Stimulated activated CD8-positive, alpha-beta memory T cell treated with anti-CD3 and anti-CD28 coated beads, Interleukin-7, amount 100 ng/mL, for 4 hours (primary cell): Measurements from ENCODE around the gene NR2F6.

ENCODE experiments used
- DNase-seq, 2 donors: peaks; one replicate each; pipeline ENCODE4 v3.0.0-alpha.2; 2020; ENCODE audit warnings: low read depth in 2 of 2

NR2F6 gene

DNA sequence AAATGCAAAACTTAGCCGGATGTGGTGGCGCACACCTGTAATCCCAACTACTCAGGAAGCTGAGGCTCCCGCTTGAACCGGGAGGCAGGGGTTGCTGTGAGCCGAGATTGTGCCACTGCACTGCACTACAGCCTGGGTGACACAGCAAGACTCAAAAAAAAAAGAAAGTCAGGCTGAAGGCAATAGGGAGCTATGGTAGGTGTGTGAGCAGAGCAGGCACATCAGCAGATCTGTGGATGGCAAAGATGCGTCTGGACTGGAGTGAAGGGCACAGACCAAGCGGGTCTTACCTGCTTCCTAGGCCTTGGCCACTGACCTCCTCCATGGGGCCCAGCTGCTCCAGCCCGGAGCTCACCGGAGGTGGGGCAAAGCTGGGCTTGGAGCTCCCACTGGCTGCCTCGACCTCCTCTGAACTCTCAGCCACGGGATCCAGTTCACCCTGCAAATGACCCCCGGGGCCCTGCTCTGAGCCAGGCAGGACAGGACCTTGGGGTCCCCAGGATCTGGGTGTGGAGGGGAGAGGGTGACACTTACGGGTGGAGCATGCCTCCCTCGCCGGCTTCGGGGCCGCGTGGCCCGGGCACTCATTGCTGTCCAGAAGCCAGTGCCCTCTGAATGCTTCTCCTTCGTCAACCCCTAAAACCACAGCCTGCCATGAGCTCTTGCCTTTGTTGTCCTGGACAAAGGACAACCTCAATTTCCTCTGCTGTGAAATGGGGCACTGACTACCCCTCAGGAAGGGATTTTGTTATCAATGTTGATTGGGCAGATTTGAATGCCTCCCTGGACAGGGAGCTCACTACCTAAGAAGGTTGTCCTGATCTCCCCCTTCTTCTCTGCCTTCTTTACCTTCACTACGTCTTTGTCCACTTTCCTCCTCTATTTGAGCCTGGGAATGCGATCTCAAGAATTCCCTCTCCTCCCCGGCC lies 18.3 kb upstream of the NR2F6 start:
- no peak for DNase-seq

- no peak for DNase-seq
Measured at GRCh38 chr19:17262557-17262956, 16.8 kb upstream of the NR2F6 start.

DNA sequence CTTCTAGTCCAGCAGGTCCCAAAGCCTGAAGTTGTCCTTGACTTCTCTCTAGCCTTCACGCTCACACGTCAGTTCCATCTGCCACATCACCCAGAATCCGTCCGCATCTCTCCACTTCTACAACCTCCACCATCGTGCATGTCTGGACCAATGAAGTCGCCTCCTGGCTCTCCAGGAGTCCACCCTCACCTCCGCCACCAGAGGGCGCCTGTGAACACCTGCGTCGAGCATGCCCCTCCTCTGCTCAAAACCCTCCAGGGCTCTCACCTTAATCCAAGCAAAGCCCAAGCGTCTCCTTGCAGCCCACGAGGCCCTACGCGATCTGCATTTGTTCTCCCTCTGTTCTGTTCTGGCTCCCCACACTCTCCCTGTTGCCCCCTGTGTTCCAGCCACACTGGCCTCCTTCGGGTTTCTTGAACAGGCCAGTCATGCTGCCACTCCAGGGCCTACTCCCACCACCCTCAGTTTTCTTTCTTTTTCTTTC lies 15.2 kb upstream of the NR2F6 start:
- DNase-seq = peak; percentile 75 to 76

GRCh38 chr19:17259934-17260333 lies 14.2 kb upstream of the NR2F6 start:
- DNase-seq = no peak

DNA sequence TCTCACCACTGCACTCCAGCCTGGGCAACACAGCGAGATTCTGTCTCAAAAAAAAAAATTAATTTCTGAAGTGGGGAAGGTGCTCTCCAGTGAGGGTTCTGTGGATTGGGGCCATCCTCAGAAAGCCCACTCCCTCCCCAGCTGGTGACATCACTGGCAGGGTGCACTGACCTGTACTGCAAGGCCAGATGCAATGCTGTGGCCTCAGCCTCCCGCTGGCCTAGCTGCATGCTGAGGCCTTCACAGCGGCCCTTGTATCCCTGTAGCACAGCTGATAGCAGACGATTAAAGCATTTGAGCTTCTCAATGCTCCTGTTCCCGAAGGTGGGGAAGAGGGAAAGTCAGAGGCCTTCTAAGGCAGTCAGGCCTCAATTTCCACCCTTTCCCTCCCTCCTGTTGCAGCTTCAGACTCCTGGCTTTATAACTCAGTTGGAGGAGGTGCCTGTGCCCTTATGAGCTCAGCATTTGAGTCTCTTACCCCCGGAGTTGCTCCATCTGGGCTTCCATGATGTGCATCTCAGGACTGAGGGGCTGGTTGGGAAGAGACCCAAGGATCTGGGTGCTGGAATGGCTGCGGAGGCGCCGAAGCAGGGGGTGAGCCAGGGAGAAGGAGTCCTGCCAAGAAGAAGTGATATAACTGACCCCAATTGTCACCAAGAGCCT lies 13.5 kb upstream of the NR2F6 start:
- no peak for DNase-seq

DNA sequence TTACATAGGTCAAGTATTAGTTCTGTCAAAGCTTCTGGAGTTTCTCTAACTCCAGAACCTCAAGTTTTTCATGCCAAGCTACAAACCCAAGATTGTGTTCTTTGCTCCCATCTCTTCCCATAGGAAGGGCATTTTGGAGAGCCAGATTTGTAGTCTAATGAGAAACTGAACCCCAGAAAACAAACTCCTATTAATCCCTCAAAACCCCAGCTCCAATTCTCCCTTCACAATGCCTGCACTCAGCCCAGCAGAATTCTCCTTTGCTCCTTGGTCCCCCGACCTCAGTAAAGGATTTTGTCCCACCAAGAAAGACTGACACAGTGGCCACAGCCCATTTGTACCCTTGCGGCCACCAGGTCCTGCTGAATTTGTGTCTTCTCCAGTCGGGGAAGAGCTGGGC lies 10.4 kb upstream of the NR2F6 start:
- DNase-seq = no peak

DNA sequence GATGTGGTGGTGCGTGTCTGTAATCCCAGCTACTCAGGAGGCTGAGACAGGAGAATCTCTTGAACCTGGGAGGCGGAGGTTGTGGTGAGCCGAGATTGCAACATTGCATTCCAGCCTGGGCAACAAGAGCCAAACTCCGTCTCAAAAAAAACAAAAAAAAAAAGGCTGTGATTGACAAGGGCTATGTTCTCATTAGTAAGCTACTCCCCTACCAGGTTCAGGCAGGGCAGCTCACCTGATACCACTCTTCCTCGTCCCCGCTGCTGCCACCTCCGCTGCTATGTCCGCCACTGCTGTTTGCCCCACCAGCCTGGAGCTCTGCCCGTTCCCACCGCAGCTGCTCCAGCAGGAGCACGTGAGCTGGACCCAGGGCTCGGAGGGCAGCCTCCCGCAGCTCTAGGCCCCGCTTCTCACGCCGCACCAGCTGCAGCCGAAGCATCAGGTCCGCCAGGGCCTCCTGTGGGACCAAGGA lies 9.5 kb upstream of the NR2F6 start:
- no peak for DNase-seq

GRCh38 chr19:17254636-17255035 lies 8.9 kb upstream of the NR2F6 start:
- no peak for DNase-seq

DNA sequence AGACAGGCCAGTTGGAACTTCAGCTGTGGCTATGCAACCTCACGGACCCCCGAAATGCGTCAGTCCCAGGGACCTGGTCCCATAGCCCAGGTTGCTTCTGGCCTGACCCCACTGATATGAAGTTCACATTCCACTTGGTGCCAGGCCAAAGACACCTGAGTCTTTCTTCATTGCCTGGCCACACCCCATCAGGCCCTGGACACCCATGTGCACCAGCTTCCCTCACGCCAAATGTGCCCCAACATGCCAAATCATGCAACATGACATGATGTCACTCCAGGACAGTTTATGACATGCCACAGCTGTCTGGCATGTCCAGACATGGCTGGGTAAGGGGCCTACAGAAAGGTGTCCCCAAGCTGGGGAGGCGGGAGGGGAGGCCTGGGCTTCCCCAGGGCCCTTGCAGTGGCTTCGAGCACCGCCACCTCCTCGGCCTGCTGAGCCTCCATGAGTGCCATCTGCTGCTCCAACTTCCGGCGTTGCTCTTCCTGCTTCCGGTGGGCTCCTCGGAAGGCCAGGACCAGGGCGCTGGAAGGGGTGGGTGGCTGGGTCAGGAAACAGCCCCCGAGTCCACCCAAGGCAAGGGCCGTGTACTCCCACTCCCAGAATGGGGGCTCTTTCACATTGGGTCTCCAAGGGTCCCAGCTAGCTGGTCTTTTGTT lies 4.3 kb upstream of the NR2F6 start:
- no peak for DNase-seq

GRCh38 chr19:17248011-17248776 lies 2.5 kb upstream of the NR2F6 start:
- no peak for DNase-seq

DNA sequence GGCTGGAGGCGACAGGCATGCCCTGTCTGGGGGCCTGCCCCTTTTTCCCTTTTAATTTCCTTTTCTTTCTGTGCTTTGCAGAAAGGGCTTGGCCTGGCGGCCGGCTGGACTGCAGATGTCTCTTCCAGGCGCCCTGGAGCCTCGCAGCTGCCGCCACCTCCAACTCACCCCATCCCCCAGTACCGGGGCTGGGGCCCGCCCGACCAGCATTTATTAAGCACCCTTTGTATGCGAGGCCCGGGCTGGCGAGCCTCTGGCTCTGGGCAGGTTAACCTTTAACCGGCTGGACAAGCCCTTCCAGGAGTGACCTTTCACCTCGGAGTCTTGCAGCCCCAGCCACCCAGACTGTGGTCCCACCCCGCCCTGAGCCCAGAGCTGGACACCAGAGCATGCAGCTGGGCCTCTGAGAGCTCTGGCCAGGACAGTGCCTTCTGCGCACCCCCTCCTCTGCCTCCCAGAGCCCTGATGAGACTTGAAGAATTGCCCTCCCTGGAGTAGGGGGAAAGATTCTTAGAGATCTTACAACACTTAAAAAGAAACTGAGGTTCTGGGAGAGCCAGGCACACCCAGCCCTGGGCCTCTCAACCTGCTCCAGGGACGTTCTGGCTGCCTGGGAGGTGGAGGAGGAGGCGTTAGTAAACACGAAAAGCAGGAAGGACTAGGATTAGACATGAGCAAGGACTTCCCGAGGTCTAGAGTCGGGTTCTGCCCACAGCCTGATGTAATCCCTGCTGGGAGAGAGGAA lies 1.1 kb upstream of the NR2F6 start:
- DNase-seq = no peak

DNA sequence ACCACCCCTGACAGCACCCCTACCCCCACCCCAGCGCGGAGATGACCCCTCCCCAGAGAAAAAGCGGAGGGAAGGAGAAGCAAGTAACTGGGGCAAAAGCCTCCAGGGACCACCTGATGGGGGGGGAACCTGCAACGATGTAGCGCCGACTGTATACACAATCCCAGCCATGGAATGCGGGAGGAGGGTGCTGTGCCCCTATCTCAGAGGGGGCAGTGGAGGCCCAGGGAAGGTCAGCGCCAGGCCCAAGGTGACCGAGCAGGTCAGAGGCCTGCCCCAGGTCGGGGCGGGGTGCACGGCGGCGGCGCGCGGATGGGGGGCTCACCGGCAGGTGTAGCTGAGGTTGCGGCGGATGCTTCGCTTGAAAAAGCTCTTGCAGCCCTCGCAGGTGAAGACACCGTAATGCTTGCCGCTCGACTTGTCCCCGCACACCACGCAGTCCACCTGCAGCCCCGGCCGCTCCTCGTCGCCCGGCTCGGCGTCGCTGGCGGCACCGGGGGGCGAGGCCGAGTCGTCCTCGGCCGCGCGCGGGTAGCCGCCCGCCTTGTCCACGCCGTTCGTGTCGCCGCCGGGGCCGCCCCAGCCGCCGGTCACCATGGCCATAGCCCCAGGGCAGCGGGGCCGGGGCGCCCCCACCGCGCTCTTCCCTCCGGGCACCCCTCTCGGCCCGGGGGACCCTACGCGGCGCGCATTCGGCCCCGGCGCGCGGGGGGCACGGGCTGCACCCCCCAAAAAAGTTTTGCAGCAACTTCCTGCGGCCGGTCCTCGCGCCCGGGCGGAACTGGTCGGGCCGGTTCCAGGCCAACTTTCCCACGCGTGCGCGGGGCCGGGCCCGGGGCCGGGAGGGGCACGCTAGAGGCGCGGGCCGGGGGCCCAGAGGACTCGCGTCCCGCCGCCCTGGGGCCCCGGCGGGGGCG lies 843 bp downstream of the NR2F6 start:
- DNase-seq = no peak

DNA sequence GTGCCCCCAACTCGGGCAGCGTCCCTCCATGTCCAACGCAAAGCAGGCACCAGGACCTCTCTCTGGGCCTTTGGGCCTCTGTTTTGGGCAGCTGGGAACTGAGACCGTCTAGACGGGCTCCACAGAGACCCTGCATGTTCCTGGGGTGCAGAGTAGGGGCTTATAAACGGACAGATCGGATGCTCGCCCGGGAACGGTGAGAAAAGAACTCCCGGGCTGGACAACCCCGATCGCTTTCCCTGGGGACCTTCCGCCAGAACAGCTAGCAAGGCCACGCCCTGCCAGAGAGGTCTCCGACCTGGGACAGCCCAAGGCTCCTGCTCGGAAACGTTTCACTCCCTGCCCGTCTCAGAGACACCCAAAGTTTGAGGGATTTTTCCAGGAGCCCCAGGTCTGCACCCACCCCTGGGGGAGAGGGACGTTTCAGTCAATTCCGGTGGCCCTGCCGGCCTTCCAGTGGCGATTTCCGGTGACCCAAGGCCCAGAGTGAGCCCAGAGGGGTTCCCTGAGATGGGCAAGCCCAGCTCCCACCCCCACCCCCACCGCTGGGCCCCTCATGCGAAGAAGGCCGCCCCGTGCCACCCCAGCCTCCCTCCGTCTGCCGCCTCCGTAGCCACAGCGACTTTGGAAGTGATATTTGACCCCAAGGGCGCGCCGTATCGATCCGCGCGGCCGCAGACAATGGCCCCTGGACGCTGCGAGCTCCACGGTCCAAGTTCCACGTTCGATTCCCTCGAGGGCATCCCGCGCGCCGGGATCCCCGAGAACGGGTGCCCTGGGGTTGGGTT lies 1.7 kb downstream of the NR2F6 start:
- no peak for DNase-seq

DNA sequence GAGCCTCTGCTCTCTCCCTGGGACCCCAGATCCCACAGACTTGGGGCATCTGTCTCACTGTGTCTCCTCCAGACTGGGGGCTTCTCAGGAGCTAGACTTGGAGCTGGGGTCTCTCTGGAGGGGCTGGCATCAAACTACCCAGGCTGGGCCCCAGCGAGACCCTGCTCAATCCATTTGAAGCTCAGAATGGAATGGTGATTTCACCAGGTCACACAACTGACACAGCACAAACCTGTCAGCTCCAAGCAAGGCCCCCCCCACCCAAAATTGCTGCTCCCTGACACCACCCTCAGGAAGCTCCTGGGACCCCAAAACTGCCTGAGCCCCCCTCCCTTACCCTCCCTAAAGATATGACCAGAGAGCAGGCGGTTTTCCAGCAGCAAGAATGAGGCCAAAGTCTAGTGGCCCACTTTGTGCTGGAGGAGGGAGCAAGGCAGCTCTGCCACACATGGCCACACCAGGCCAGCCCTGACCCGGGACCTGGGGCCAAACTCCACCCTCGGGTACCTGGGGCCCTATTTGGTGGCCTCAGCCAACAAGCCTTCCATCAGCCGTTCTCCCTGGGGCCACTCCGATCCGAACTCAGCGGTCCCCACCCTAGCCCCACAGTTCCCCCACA lies 2.4 kb downstream of the NR2F6 start:
- no peak for DNase-seq

DNA sequence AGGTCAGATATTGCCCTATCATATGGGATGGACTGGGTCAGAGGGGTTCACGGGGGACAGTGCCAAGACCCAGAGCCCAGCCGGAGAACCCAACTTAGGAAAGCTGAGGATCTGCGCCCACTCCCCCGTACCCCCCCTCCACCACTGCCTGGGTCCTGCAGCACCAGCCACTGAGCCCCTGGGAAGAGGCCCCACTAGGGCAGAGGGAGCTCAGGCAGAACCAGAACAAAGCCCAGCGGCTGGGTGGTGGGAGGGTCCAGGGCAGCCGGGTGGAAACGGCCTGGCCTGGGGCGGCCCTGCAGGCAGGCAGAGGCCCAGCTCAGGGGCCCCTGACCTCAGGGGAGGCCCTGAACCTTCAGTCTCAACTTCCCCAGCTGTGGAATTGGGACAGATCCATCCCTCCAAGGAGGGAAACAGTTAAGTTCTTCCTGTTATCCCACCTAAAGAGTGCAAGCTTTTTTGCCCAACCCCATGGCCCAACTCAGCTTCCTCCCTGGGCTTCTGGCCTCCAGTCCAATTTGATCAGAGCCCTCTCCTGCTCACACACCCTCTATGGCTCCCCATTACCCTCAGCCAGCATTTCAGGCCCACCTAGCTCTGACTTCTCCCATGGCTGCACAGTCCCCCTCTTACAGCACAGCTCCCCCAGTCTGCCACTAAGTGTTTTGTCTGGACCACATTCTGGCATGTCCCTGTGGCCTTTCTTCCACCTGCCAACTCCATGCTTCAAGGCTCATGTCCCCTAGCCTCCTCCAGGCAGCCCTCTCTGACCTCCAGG lies 3.1 kb downstream of the NR2F6 start:
- no peak for DNase-seq

DNA sequence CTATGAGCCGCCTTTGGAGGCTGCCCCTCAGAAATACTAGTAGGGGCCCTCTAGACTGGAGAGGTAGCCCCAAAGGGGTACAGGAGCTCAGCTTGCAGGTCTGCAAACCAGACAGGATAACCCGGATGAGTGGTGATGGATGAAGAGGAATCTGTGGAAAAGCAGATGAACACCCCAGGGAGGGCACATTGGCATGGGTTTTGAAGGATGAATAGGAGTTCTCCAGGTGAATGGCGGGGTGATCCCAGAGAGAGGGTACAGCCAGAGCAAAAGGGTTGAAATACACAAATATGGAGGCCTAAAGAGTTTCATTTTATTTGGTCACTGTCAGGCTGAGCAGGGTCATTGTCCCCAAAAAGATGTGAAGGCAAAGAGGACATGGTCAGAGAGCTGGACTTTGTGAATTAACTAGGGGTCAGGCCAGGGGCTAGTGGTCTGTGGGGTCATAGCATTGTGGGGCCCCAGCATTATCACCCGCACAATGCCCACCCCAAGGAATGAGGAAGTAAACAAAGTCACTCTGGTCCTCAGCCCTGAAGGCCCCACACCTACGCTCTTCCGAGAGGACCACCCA lies 4.8 kb downstream of the NR2F6 start:
- DNase-seq = no peak

- DNase-seq = no peak
Measured at GRCh38 chr19:17240062-17240752, 5.5 kb downstream of the NR2F6 start.
